GM21619 (cell line): ENCODE measurements around the gene ODF4.
A peak's percentile ranks its signal among the peaks of the same experiment; 100 is the strongest.
"Not testable (repeated sequence)": the region's sequence is repeated elsewhere in the genome, so short reads cannot be mapped to it uniquely, and the experiment has no call there.

Experiments
- ATAC-seq: cut with Tn5 transposase; IDR thresholded peaks from one replicate; pipeline ENCODE4 v1.9.1; 2021; ENCODE audit not compliant: unreplicated experiment

ODF4 gene

GRCh38 chr17:8366231-8366630, 26.6 kb downstream of the ODF4 start:
- ATAC-seq: no peak

GRCh38 chr17:8368193-8368592, 28.6 kb downstream of the ODF4 start:
- ATAC-seq: no peak

GRCh38 chr17:8369944-8370343, 30.3 kb downstream of the ODF4 start:
- ATAC-seq: no peak

DNA sequence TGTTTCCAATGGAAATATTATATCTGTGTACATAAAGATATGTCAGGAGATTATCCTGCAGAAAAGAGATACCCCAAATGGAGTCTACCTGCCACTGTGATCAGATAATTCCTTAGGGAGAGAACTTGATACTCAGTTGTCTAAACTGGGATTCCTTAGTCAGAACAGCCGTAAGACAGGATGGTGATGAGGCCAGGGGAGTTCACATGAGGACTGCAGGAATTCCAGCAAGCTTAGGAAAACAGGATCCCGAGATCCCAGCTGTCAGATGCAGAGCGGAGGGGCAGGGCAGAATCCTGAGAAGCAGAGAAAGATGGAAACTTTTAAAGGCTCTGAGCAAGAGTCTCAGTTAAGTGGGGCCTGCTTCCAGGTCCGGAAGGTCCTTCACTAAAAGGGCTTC, 32.1 kb downstream of the ODF4 start:
- no peak for ATAC-seq

- ATAC-seq: no peak
Observed at GRCh38 chr17:8372422-8372821, 32.8 kb downstream of the ODF4 start.

- not testable (repeated sequence) for ATAC-seq
Observed at GRCh38 chr17:8373856-8374255, 34.2 kb downstream of the ODF4 start.

DNA sequence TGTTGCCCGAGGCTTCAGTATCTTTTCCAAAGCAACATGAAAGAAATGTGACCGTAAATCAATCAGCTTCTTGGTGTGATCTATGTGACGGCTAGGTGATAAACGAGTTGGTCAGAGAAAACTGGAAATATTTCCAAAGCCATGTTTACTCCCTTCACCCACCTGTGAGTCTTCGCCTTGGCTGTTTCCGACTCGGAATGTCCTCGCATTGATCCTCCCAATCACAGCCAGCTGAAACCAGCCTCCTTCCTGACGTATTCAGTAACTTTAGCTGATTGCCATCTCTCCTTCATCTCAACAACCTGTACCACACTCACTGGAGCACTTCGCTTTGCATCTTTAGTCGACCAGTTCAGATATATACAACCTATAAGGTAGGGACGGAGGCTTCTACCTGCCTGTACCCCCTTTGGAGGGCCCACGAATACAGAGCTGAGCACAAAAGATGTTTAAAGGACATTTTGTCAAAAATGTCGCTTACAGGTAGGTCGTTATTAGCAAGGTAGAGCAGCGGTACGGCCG, 36.2 kb downstream of the ODF4 start:
- ATAC-seq: no peak

DNA sequence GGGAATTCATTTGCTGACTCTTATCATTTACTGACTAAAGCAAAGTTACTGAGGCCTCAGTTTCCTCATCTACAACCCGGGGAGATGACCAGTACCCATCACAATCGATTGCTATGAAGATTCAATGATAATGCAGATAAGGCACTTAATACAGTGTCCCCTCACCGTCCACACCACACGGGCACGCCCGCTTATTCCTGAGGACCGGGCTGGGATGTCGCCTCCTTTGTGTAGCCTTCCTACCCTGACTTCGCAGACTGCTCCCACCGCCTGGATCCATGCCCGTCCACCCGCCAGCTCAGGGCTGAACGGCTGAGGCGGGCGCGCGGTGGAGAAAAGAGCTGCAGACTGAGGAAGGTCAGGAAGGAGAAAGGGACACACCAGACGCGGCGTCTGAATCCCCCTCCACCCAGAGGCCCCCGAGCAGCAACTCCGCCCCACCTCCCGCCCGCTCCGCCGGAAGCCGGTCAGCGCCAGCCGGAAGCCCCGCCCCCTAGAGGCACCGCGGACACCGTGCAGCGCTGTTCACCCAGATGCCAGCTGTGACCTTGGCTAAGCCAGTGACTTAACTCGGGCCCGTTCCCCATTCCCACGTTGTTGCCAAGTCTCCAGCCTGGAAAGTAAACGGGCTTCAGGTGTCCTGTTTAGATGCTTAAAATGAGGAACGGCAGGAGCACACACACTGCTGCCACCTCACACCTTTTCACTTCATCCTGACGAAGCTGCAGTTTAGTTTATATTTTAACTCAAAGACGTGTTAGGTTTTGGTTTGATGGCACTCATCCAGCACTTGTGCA, 36.8 kb downstream of the ODF4 start, which contains the start of gene KRABD2:
Gene KRABD2 (minus strand): TSS at position 434 of the 797 bp plus-strand sequence.
- ATAC-seq: peak; percentile 90

- ATAC-seq: no peak
Observed at GRCh38 chr17:8377422-8377821, 37.8 kb downstream of the ODF4 start.

- ATAC-seq: not testable (repeated sequence)
Observed at GRCh38 chr17:8378117-8378516, 38.5 kb downstream of the ODF4 start.

DNA sequence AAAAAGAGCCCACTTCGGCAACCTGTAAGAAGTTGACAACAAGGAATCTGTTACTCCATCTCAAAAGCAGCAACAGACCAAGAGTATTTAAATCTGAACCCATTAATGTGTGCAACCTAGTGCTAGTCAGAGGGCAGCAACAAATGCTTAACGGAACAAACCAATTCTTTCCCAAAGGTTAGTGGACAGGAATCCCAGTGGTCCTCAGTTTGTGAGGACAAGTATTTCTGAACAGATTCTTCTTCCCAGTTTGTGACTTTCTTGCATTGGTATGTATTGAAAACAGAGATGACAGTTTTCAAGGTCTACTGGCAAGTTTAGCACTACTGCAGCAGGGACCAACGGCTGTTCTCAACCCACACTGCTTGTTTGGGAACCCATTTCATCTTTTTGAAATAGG, 40.4 kb downstream of the ODF4 start:
- no peak for ATAC-seq

DNA sequence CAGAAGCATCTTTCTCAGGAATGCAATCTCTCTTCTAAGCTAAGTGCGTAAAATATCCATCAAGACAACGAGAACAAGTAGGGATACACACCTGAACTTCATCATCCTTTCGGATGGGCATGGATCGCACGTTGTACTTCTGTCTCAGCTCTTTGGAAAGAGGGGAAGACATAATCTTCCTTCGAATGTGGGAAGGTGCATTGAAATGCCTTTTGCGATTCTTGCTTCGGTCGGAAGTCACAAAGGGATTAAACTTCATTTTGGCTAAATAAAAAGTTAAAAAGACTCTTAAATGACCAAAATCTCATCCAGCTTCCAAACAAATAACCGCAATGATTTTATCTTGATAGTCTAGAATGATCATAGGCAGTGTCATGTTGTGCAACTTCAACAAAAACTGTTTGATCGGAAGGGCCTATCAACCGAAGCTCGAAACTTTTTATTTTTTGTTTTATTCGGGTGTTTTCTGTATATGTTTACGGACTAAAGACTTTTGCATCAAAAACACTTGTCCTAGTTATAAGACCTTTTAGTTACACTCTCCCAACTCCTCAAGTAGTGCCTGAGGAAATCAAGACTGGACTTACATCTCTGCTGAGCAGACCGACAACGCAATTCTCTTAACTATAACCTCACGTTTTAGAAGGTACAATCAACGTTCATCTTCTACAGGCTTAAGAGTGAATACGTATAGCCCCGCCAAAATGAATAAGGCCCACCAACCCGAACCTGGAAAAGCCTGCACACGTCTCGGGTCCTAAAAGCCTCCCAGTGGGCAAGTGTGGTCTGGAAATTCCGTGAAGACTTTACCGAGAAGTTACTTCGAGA, 42.6 kb downstream of the ODF4 start:
- no peak for ATAC-seq

DNA sequence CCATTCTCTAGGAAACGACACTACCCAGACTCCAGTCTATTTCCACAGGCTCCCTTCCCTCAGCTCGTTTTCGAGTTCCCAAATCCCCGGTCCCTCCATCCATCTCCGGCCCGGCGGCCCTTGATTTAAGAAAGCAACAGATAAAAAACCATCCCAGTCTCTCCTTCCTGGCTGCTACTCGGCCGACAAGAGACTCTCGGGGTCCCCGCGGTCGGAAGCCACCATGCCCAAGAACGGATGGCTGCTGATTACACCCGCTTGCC, 43.2 kb downstream of the ODF4 start:
- peak; percentile 4 for ATAC-seq

DNA sequence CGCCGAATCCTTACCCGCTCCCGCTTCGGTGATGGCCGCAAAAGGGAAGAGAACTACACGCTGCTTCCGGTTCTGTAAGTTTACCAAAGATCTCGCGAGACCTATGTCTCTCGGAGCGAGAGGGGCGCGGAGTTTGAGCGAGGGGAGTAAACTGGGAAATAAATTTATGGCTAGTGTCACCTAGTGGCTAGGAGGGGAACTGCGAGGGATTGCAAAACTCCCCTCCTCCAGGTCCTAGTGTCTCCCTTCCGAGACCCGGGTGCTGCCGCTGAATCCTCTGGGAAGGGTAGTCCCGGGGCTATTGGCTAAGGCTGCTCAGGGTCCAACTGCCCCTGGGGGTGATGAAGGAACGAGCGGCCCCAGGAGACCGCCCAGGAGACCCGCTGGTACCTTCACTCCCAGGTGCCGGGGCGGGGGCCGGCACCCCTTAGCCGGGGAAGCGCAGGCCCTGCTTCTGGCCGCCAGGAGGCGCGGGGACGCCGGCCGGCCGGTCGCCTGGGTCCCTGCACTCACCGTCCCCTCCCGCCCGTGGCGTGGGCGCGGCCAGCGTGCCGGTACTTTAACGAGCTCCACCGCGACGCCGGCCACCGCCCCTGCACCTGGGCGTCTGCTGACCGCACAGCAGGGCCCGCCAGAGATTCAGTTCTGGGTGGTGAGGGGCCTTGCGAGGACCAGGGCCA, 43.6 kb downstream of the ODF4 start, which contains the start of gene RPL26:
Gene RPL26 (minus strand): TSS at position 51 of the 680 bp plus-strand sequence. CDS start 883 bp downstream, outside the sequence.
- peak; percentile 84 for ATAC-seq

DNA sequence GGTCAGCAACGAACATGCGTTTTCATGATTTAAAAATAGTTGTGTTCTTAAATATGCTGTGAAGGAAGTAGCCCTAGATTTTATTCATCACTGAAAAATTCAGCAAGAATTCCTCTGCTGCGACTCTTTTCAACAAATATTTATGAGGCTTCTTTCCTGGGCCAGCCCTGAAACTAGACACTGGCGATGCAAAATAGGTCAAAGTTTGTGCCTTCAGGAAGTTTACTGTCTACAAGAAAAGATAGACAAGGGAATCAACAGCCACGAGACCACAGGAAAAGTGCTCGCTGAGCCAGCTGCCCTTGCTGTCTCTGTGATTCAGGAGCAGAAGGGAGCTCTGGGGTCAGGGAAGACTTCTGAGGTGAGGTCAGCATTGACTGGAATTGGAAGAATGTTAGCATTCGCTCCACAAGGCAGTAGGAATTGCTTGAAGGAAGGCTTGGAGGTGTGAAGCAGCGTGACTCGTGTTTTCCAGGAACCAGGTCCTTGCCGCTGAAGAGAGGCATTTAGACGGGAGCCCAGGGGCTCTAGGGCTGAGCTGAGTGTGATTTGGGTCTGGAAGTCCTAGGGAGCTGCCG, 45.2 kb downstream of the ODF4 start:
- no peak for ATAC-seq

DNA sequence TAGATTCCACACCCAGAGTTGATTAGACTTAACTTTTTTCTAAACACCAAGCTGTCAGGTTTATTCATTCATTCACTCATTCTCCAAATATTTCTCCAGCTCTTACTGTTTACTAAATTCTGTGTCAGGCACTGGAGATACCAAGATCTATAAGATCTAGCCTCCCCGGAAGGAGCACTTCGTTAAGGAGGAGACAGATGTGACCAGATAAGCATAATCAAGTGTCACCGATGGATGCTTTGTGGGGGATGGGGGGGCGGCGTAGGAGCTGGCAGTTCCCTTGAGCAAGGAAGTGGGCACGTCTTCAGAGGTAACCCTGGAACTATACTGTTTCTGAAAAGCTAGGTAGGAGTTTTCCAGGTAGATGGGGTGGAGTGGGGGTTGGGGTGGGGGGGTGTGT, 47.2 kb downstream of the ODF4 start:
- no peak for ATAC-seq

GRCh38 chr17:8387914-8388651, 48.4 kb downstream of the ODF4 start:
- ATAC-seq: no peak

DNA sequence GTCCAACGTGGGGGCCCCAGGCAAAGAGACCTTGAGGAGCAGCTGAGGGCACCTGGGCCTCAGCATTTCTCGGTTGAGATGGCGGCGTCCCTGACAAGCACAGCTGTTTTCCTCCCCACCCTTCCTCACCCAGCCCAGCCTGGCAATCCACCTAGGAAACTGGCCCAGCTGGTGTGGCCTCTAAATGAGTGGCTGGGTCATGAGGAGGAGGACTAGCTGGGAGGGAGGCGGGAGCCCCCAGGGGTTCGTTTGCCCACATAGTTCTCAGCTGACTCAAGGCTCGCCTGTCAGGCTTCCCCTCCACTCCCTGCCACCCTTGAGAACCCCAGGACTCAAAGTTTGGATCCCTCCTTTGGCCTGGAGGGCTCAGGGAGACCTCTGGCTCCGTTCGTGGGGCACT, 52.1 kb downstream of the ODF4 start:
- ATAC-seq: no peak

GRCh38 chr17:8392274-8392673, 52.6 kb downstream of the ODF4 start:
- no peak for ATAC-seq

GRCh38 chr17:8392674-8393469, 53.2 kb downstream of the ODF4 start:
- no peak for ATAC-seq
